K562 (cell line): ENCODE results near the gene DPAGT1. TPM values are rescaled to one million over a fixed set of nuclear protein-coding genes. Genes with fewer than 3 reads are reported as not detected.

Experiments used
- BCL6 ChIP-seq: fragments of 250-450 bp; sonication (Bioruptor Pico); IDR thresholded peaks from 2 replicates; pipeline ENCODE4 v1.4.0; 2020
- CREM ChIP-seq: IDR thresholded peaks from 2 replicates; pipeline ENCODE4 v1.6.1; 2014; ENCODE audit warnings: antibody characterized with exemption, low read depth
- EGR1 ChIP-seq: fragments of 450-650 bp; conservative IDR thresholded peaks from 2 replicates; pipeline ENCODE4 v1.6.1; 2017; ENCODE audit warnings: mild to moderate bottlenecking
- ELF1 ChIP-seq: fragments of 200-800 bp; sonication (Bioruptor generic); IDR thresholded peaks from 2 replicates; pipeline ENCODE4 v1.6.1; 2016; ENCODE audit warnings: missing genetic modification characterization, missing compliant biosample characterization
- JUND ChIP-seq, 2 experiments: IDR thresholded peaks; 2 replicates in 1 of 2; 3 replicates in 1 of 2; pipeline ENCODE4 v1.6.1; 2011; ENCODE audit warnings: borderline replicate concordance in 2 of 2, low read depth in 2 of 2, low read length in 2 of 2, improper control_type of control experiment in 1 of 2, missing biosample characterization in 1 of 2, missing genetic modification characterization in 1 of 2, missing genetic modification reagents in 1 of 2
- POLR2B ChIP-seq: fragments of 450-650 bp; IDR thresholded peaks from 2 replicates; pipeline ENCODE4 v1.6.1; 2018; ENCODE audit warnings: low read depth; ENCODE audit not compliant: partially characterized antibody
- SIN3A ChIP-seq, 2 experiments: fragments of 150-350 bp in 1 of 2; IDR thresholded peaks; 2 replicates each; pipeline ENCODE4 v1.6.1; 2011 to 2016; ENCODE audit warnings: borderline replicate concordance in 2 of 2, low read depth in 2 of 2, low read length in 2 of 2, mild to moderate bottlenecking in 2 of 2, moderate library complexity in 2 of 2; ENCODE audit not compliant: control insufficient read depth in 1 of 2
- SMC3 ChIP-seq: conservative IDR thresholded peaks from 2 replicates; pipeline ENCODE4 v1.6.1; 2011; ENCODE audit warnings: low read depth, low read length, improper control_type of control experiment; ENCODE audit not compliant: insufficient read depth
- TAF1 ChIP-seq: IDR thresholded peaks from 2 replicates; pipeline ENCODE4 v1.6.1; 2011; ENCODE audit warnings: mild to moderate bottlenecking, low read length, moderate library complexity; ENCODE audit not compliant: insufficient read depth, control insufficient read depth, severe bottlenecking; ENCODE audit errors: extremely low read depth
- XRCC4 ChIP-seq: IDR thresholded peaks from one replicate; pipeline ENCODE4 v1.6.1; 2011; ENCODE audit not compliant: insufficient read depth, insufficient read length; ENCODE audit errors: extremely low read depth
- polyA plus RNA-seq, 8 experiments: library from polyadenylated mRNA; depleted of rRNA in 4 of 8; stranded (reverse) in 5 of 8; unstranded in 3 of 8; fragments of >200 nt; fragmentation: Nextera tagmentation in 2 of 8; fragmentation: Illumina TruSeq in 1 of 8; extraction: Ambion mirVana in 2 of 8; extraction: Trizol in 1 of 8; gene quantifications; 2 replicates each; pipeline versions ENCODE4 v1.2.1 to v1.2.3, GENCODE V29; 2011 to 2014; ENCODE audit warnings: inconsistent platforms in 1 of 8, missing spikeins in 1 of 8
- total RNA-seq, 7 experiments: library from RNA; depleted of rRNA in 6 of 7; stranded (reverse); fragments of >200 nt in 6 of 7; fragmentation: Illumina TruSeq in 2 of 7; extraction: Trizol in 2 of 7; gene quantifications; 2 replicates each; pipeline versions ENCODE4 v1.2.1 to v1.2.3, GENCODE V29; 2011 to 2021; ENCODE audit warnings: low replicate concordance in 1 of 7
- TF ChIP-seq, protein P1 (sequence below): IDR thresholded peaks from 2 replicates; pipeline ENCODE4 v1.6.1; 2011; ENCODE audit warnings: borderline replicate concordance, low read depth, mild to moderate bottlenecking, moderate library complexity, low read length; ENCODE audit not compliant: insufficient read depth, poor library complexity, severe bottlenecking
- TF ChIP-seq, protein P2 (sequence below), 3 experiments: IDR thresholded peaks in 2 of 3; conservative IDR thresholded peaks in 1 of 3; 2 replicates each; pipeline ENCODE4 v1.5.1; 2011 to 2012; ENCODE audit warnings: low read length in 3 of 3, mild to moderate bottlenecking in 3 of 3, control low read depth in 2 of 3, improper control_type of control experiment in 1 of 3, inconsistent platforms in 1 of 3, low read depth in 1 of 3, mixed read lengths in 1 of 3, moderate library complexity in 1 of 3; ENCODE audit not compliant: insufficient read depth in 2 of 3
- TF ChIP-seq, protein P3 (sequence below): sonication (generic); formaldehyde crosslinking; IDR thresholded peaks from 2 replicates; pipeline ENCODE4 v1.8.0; 2022; ENCODE audit warnings: missing genetic modification reagents, mild to moderate bottlenecking, moderate library complexity, borderline replicate concordance
- TF ChIP-seq, protein P4 (sequence below): fragments of 450-650 bp; formaldehyde crosslinking; IDR thresholded peaks from 2 replicates; pipeline ENCODE4 v1.4.0; 2020; ENCODE audit warnings: mild to moderate bottlenecking, moderate library complexity

Gene DPAGT1
- total and polyA plus RNA-seq, 9 of the 15 experiments (the other 6 are each of a cell fraction or from before 2014, with no cell fraction given): 29.9 to 135 (median 85.0) TPM

DNA sequence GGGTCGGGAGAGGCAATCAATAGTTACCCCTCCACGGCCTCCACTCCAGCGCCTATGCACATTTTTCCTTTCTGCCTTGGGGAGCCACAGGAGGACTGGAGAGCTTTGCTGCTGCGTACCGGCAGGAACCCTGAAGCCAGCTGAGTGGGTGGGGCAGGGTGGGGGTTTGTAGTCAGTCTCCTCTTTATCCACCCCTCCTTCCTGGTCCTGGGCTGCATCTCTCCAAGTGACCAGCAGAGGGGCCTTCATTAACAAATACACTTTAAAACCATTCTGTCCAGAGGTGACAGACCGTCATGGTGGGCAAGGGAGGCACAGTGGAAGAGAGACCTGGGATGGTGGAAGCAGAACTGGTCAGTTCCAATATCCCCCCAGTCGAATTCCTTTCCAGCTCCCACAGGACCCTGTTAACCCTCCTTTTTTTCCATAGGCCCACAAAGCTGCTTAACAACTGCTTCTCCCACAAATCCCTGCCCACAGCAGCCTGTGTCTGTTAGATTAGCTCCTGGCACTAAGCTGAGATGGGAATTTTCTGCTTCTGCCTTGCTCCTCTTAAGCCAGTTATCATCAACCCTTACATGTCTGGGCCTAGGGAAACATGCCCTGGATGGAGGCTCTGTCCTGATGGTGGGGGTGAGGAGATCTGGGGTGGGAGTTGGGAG lies 43.3 kb upstream of the DPAGT1 start (continued):
- TF ChIP-seq, protein P1, sequence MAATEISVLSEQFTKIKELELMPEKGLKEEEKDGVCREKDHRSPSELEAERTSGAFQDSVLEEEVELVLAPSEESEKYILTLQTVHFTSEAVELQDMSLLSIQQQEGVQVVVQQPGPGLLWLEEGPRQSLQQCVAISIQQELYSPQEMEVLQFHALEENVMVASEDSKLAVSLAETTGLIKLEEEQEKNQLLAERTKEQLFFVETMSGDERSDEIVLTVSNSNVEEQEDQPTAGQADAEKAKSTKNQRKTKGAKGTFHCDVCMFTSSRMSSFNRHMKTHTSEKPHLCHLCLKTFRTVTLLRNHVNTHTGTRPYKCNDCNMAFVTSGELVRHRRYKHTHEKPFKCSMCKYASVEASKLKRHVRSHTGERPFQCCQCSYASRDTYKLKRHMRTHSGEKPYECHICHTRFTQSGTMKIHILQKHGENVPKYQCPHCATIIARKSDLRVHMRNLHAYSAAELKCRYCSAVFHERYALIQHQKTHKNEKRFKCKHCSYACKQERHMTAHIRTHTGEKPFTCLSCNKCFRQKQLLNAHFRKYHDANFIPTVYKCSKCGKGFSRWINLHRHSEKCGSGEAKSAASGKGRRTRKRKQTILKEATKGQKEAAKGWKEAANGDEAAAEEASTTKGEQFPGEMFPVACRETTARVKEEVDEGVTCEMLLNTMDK: peak; percentile 17
- TF ChIP-seq, protein P2, sequence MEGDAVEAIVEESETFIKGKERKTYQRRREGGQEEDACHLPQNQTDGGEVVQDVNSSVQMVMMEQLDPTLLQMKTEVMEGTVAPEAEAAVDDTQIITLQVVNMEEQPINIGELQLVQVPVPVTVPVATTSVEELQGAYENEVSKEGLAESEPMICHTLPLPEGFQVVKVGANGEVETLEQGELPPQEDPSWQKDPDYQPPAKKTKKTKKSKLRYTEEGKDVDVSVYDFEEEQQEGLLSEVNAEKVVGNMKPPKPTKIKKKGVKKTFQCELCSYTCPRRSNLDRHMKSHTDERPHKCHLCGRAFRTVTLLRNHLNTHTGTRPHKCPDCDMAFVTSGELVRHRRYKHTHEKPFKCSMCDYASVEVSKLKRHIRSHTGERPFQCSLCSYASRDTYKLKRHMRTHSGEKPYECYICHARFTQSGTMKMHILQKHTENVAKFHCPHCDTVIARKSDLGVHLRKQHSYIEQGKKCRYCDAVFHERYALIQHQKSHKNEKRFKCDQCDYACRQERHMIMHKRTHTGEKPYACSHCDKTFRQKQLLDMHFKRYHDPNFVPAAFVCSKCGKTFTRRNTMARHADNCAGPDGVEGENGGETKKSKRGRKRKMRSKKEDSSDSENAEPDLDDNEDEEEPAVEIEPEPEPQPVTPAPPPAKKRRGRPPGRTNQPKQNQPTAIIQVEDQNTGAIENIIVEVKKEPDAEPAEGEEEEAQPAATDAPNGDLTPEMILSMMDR (IDR thresholded peaks at IDR 0.05 in 2 of 3, conservative IDR thresholded peaks at IDR 0.05 in 1 of 3; ENCODE audit: insufficient read depth in 2 of 3, low read depth in 1 of 3, low read length in 3 of 3): peak; percentile 72 to 77 (median 73)
- TF ChIP-seq POLR2B: no peak
- 0 out of 2 replicates have a peak, but pooled peaks have one; percentile 8 for TF ChIP-seq CREM
- TF ChIP-seq EGR1: peak; percentile 47
- no peak for TF ChIP-seq BCL6 (CRISPR knock-in tag)
- TF ChIP-seq, protein P3, sequence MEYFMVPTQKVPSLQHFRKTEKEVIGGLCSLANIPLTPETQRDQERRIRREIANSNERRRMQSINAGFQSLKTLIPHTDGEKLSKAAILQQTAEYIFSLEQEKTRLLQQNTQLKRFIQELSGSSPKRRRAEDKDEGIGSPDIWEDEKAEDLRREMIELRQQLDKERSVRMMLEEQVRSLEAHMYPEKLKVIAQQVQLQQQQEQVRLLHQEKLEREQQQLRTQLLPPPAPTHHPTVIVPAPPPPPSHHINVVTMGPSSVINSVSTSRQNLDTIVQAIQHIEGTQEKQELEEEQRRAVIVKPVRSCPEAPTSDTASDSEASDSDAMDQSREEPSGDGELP (CRISPR knock-in tag): peak; percentile 86
- TF ChIP-seq, protein P4, sequence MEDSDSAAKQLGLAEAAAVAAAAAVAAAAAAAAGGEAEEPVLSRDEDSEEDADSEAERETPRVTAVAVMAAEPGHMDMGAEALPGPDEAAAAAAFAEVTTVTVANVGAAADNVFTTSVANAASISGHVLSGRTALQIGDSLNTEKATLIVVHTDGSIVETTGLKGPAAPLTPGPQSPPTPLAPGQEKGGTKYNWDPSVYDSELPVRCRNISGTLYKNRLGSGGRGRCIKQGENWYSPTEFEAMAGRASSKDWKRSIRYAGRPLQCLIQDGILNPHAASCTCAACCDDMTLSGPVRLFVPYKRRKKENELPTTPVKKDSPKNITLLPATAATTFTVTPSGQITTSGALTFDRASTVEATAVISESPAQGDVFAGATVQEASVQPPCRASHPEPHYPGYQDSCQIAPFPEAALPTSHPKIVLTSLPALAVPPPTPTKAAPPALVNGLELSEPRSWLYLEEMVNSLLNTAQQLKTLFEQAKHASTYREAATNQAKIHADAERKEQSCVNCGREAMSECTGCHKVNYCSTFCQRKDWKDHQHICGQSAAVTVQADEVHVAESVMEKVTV (CRISPR knock-in tag): 0 out of 2 replicates have a peak, but pooled peaks have one; percentile 12
- no peak for TF ChIP-seq XRCC4
- TF ChIP-seq JUND (IDR thresholded peaks at IDR 0.05; ENCODE audit: borderline replicate concordance, low read depth, low read length): peak; percentile 45; the same call in 1 of the 2 replicates
- TF ChIP-seq JUND (tag; IDR thresholded peaks at IDR 0.05; ENCODE audit: borderline replicate concordance, low read depth, low read length): no peak
- peak; percentile 67 for TF ChIP-seq SMC3
- TF ChIP-seq TAF1: no peak
- TF ChIP-seq SIN3A (IDR thresholded peaks at IDR 0.05; ENCODE audit: borderline replicate concordance in 2 of 2, control insufficient read depth in 1 of 2, low read depth in 2 of 2, low read length in 2 of 2): peak in 1 of 2 experiments; percentile 75; a peak in 2 of 4 replicates
- 0 out of 2 replicates have a peak, but pooled peaks have one; percentile 31 for TF ChIP-seq ELF1 (tag)
